Activated B cell treated with CpG ODN at 0.5 μM for 24 hours (primary cell): ENCODE results near the gene AKAP13. TPM values are rescaled to one million over a fixed set of nuclear protein-coding genes. Genes with fewer than 3 reads are reported as not detected.
"Not testable (repeated sequence)": the region's sequence is repeated elsewhere in the genome, so short reads cannot be mapped to it uniquely, and the experiment has no call there.

Source experiments
- ATAC-seq: fragments of 200-7000 bp; cut with Tn5 transposase; one replicate; pipeline ENCODE4 v1.10.0; 2021; ENCODE audit warnings: low read depth, mild to moderate bottlenecking, moderate library complexity
- CTCF ChIA-PET: fragments of 350-600 bp; sonication (Branson Sonifier 250); formaldehyde crosslinking; loops from one replicate; lab custom pipeline; 2021; ENCODE audit warnings: antibody characterized with exemption; lab: Charles Lee
- POLR2A ChIA-PET: fragments of 350-600 bp; sonication (Branson Sonifier 250); formaldehyde crosslinking; loops from one replicate; lab custom pipeline; 2021; ENCODE audit warnings: antibody characterized with exemption; lab: Charles Lee
- DNase-seq: peaks from one replicate; pipeline ENCODE4 v3.0.0; 2022
- H3K27ac Mint-ChIP-seq: one replicate; pipeline ENCODE4 v1.8.0; 2020; ENCODE audit warnings: mixed read lengths
- H3K27me3 Mint-ChIP-seq: one replicate; pipeline ENCODE4 v1.8.0; 2021; ENCODE audit warnings: mixed read lengths
- H3K36me3 Mint-ChIP-seq: one replicate; pipeline ENCODE4 v1.8.0; 2021; ENCODE audit warnings: low read depth, mixed read lengths
- H3K4me1 Mint-ChIP-seq: one replicate; pipeline ENCODE4 v1.8.0; 2021; ENCODE audit warnings: mixed read lengths
- H3K4me3 Mint-ChIP-seq: one replicate; pipeline ENCODE4 v1.8.0; 2020; ENCODE audit warnings: mild to moderate bottlenecking, mixed read lengths
- H3K9me3 Mint-ChIP-seq: one replicate; pipeline ENCODE4 v1.8.0; 2020; ENCODE audit warnings: mixed read lengths
- CTCF ChIP-seq: fragments of 200-600 bp; IDR thresholded peaks from one replicate; pipeline ENCODE4 v1.8.0; 2022; ENCODE audit warnings: antibody characterized with exemption, mild to moderate bottlenecking
- intact Hi-C: fragments of 100-400 bp; cut with micrococcal nuclease; formaldehyde crosslinking; loops from one replicate; pipeline ENCODE4 v1.15.1; 2024
- total RNA-seq: library from RNA; stranded (reverse); gene quantifications from 2 replicates; pipeline ENCODE4 v1.2.3, GENCODE V29; 2022

The AKAP13 gene
- total RNA-seq, 1 donor from 2014 or later: 290 TPM

- Mint-ChIP-seq H3K27me3 (no peaks in the 10 kb centered on the region), H3K36me3 (peaks cover 38% of the 10 kb centered on the region), H3K27ac (peak overlapping the region; percentile 32), H3K9me3 (no peaks in the 10 kb centered on the region), H3K4me3 (no peak overlapping the region), H3K4me1 (peaks cover 85% of the 10 kb centered on the region)
- no peak for ATAC-seq
- TF ChIP-seq CTCF: no peak
- ChIA-PET CTCF (no interaction called here), POLR2A (no interaction called here)
- DNase-seq: no peak
- intact Hi-C loops: loop anchor here (2.0 kb wide), 1 partner anchor 14 kb away; no protein-coding TSS in a partner anchor
These were observed 150.7 kb downstream of the AKAP13 start for GRCh38 chr15:85531083-85531482.

GRCh38 chr15:85532689-85533088, 152.3 kb downstream of the AKAP13 start:
- Mint-ChIP-seq H3K36me3 (peaks cover 32% of the 10 kb centered on the region), H3K9me3 (no peaks in the 10 kb centered on the region), H3K4me1 (peaks cover 84% of the 10 kb centered on the region), H3K4me3 (peak overlapping the region; percentile 33), H3K27me3 (no peaks in the 10 kb centered on the region), H3K27ac (peak overlapping the region; percentile 70)
- intact Hi-C loops: no loop called here
- no peak for DNase-seq
- POLR2A ChIA-PET: interaction anchor here (0.8 to 2.2 kb wide), 3 partner anchors 9 to 203 kb away, joined by 3 to 7 read pairs (median 3); no protein-coding TSS in a partner anchor
- no peak for TF ChIP-seq CTCF
- no peak for ATAC-seq
- CTCF ChIA-PET: interaction anchor here (1.5 kb wide), 1 partner anchor 11 kb away, joined by 5 read pairs; no protein-coding TSS in a partner anchor

GRCh38 chr15:85534031-85534430, 153.6 kb downstream of the AKAP13 start:
- Mint-ChIP-seq H3K4me3 (peak overlapping the region; percentile 63), H3K27ac (peak overlapping the region; percentile 87), H3K36me3 (peaks cover 34% of the 10 kb centered on the region), H3K9me3 (no peaks in the 10 kb centered on the region), H3K4me1 (peaks cover 84% of the 10 kb centered on the region), H3K27me3 (no peaks in the 10 kb centered on the region)
- TF ChIP-seq CTCF: no peak
- ATAC-seq: peak; percentile 77
- CTCF ChIA-PET: interaction anchor here (1.1 to 1.5 kb wide), 2 partner anchors 10 to 28 kb away, joined by 5 read pairs; no protein-coding TSS in a partner anchor
- intact Hi-C loops: loop anchor here (1.0 to 2.0 kb wide), 2 partner anchors 47 to 157 kb away; no protein-coding TSS in a partner anchor
- DNase-seq: no peak
- POLR2A ChIA-PET: interaction anchor here (0.6 to 2.2 kb wide), 5 partner anchors 8 to 221 kb away, joined by 3 to 7 read pairs (median 4); partner anchors contain the start of gene AKAP13

GRCh38 chr15:85535533-85536330, 155.3 kb downstream of the AKAP13 start:
- H3K27me3 Mint-ChIP-seq, H3K9me3 Mint-ChIP-seq: not testable (repeated sequence)
- peak; percentile 21 for DNase-seq
- Mint-ChIP-seq H3K27ac (peak overlapping the region; percentile 87), H3K4me1 (peaks cover 93% of the 10 kb centered on the region), H3K4me3 (peak overlapping the region; percentile 47), H3K36me3 (peaks cover 22% of the 10 kb centered on the region)
- ATAC-seq: peak; percentile 41
- ChIA-PET CTCF (interaction anchor here (1.7 kb wide), 1 partner anchor 239 kb away, joined by 3 read pairs; no protein-coding TSS in a partner anchor), POLR2A (interaction anchor here (0.6 to 0.7 kb wide), 4 partner anchors 21 to 235 kb away, joined by 3 to 6 read pairs (median 4); no protein-coding TSS in a partner anchor)
- intact Hi-C loops: loop anchor here (2.0 kb wide), 1 partner anchor 155 kb away; no protein-coding TSS in a partner anchor

GRCh38 chr15:85536341-85536740, 155.9 kb downstream of the AKAP13 start:
- peaks cover 95% of the 10 kb centered on the region for H3K4me1 Mint-ChIP-seq
- peak overlapping the region; percentile 87 for H3K27ac Mint-ChIP-seq
- POLR2A ChIA-PET: no interaction called here
- H3K36me3 Mint-ChIP-seq: peaks cover 18% of the 10 kb centered on the region
- no peak for DNase-seq
- no peak for TF ChIP-seq CTCF
- no peaks in the 10 kb centered on the region for H3K9me3 Mint-ChIP-seq
- no peak for ATAC-seq
- H3K4me3 Mint-ChIP-seq: peak overlapping the region; percentile 47
- CTCF ChIA-PET: interaction anchor here (1.7 kb wide), 1 partner anchor 240 kb away, joined by 3 read pairs; no protein-coding TSS in a partner anchor
- intact Hi-C loops: no loop called here
- H3K27me3 Mint-ChIP-seq: no peaks in the 10 kb centered on the region
